Testis (tissue), 2 donors: ENCODE measurements around the gene VPS29.

Source experiments
- CTCF ChIP-seq, 3 experiments: fragments of 450-650 bp in 2 of 3; fragments of 200-600 bp in 1 of 3; sonication (generic) in 1 of 3; IDR thresholded peaks; one replicate each; pipeline ENCODE4 v1.5.1; 2016 to 2019; ENCODE audit warnings: antibody characterized with exemption in 3 of 3, mild to moderate bottlenecking in 2 of 3, moderate library complexity in 1 of 3
- POLR2A ChIP-seq: fragments of 450-650 bp; IDR thresholded peaks from one replicate; pipeline ENCODE4 v1.6.1; 2017; ENCODE audit warnings: antibody characterized with exemption, mild to moderate bottlenecking, moderate library complexity

- TF ChIP-seq CTCF (IDR thresholded peaks at IDR 0.05) (no peak), POLR2A (no peak)
Measured at GRCh38 chr12:110549716-110550115, 47.8 kb upstream of the VPS29 start.
